HCT116 (cell line): ENCODE results near the gene WHAMM. TPM values are rescaled to one million over a fixed set of nuclear protein-coding genes. Genes with fewer than 3 reads are reported as not detected.

ENCODE experiments used
- ATAC-seq: fragments of 200-7000 bp; cut with Tn5 transposase; 2 replicates; pipeline ENCODE4 v1.9.1; 2020; ENCODE audit warnings: mild to moderate bottlenecking, moderate library complexity
- BruUV-seq: library from RNA; stranded (reverse); fragments of 400-500 nt; replicated peaks from 2 replicates; lab custom pipeline; 2021; lab: Mats Ljungman, UMichigan
- CTCF ChIA-PET: fragments of 300-600 bp; sonication (Branson Sonifier 250); formaldehyde crosslinking; loops from one replicate; lab custom pipeline; 2021; ENCODE audit warnings: antibody characterized with exemption; lab: Charles Lee
- POLR2A ChIA-PET: fragments of 300-600, 350-600 bp; sonication (Branson Sonifier 250); formaldehyde crosslinking; loops from one replicate; lab custom pipeline; 2021; ENCODE audit warnings: antibody characterized with exemption; lab: Charles Lee
- RAD21 ChIA-PET, 2 experiments: fragments of 300-600 bp; sonication (Branson Sonifier 250); formaldehyde crosslinking; loops; one replicate each; lab custom pipeline; 2023; ENCODE audit warnings: low total read pairs in 2 of 2; ENCODE audit not compliant: uncharacterized antibody in 2 of 2, unreplicated experiment in 2 of 2, low non-redundant PET in 1 of 2; lab: Charles Lee
- DNase-seq: peaks from one replicate; pipeline ENCODE4 v3.0.0-alpha.2; 2010; ENCODE audit warnings: low read depth, low spot score
- H2AFZ ChIP-seq: fragments of 200-600 bp; shearing (Covaris generic), sonication (generic); 2 replicates; pipeline ENCODE4 v1.6.1; 2017; ENCODE audit warnings: low read depth, mixed run types, mixed read lengths, antibody characterized with exemption, low read length; ENCODE audit not compliant: poor library complexity, severe bottlenecking
- H3K27ac ChIP-seq: 2 replicates; pipeline ENCODE4 v1.5.1; 2012; ENCODE audit warnings: low read depth, low read length
- H3K27me3 ChIP-seq: fragments of 200-600 bp; sonication (generic); 2 replicates; pipeline ENCODE4 v1.6.1; 2016; ENCODE audit warnings: mixed run types, low read length, mixed read lengths; ENCODE audit not compliant: insufficient read depth
- H3K36me3 ChIP-seq, 2 experiments: fragments of 200-500 bp in 1 of 2; fragments of 200-600 bp in 1 of 2; sonication (Bioruptor generic) in 1 of 2; sonication (generic) in 1 of 2; 2 replicates each; pipeline versions ENCODE4 v1.5.1 to v1.6.1; 2014 to 2016; ENCODE audit warnings: low read length in 2 of 2, inconsistent platforms in 1 of 2, mixed read lengths in 1 of 2, mixed run types in 1 of 2; ENCODE audit not compliant: insufficient read depth in 2 of 2, control insufficient read depth in 1 of 2
- H3K4me1 ChIP-seq, 2 experiments: fragments of 200-600 bp in 1 of 2; sonication (generic) in 1 of 2; 2 replicates each; pipeline versions ENCODE4 v1.5.1 to v1.6.1; 2012 to 2017; ENCODE audit warnings: low read length in 2 of 2, inconsistent platforms in 1 of 2, mild to moderate bottlenecking in 1 of 2, mixed read lengths in 1 of 2, mixed run types in 1 of 2, moderate library complexity in 1 of 2; ENCODE audit not compliant: insufficient read depth in 2 of 2, control insufficient read depth in 1 of 2
- H3K4me2 ChIP-seq: fragments of 200-600 bp; sonication (generic); 2 replicates; pipeline ENCODE4 v1.6.1; 2017; ENCODE audit warnings: mixed run types, low read length, mixed read lengths
- H3K4me3 ChIP-seq, 2 experiments: fragments of 200-600 bp in 1 of 2; sonication (generic) in 1 of 2; replicated peaks in 1 of 2; 2 replicates each; pipeline ENCODE4 v1.5.1; 2011 to 2016; ENCODE audit warnings: low read length in 2 of 2, control low read depth in 1 of 2, low read depth in 1 of 2, mild to moderate bottlenecking in 1 of 2, mixed read lengths in 1 of 2, mixed run types in 1 of 2
- H3K79me2 ChIP-seq: fragments of 200-600 bp; sonication (generic); 2 replicates; pipeline ENCODE4 v1.6.1; 2017; ENCODE audit warnings: mild to moderate bottlenecking, mixed run types, low read length, moderate library complexity, mixed read lengths; ENCODE audit not compliant: insufficient read depth
- H3K9ac ChIP-seq: fragments of 200-600 bp; sonication (generic); 2 replicates; pipeline ENCODE4 v1.6.1; 2016; ENCODE audit warnings: low read length, mixed read lengths
- H3K9me2 ChIP-seq: fragments of 200-600 bp; sonication (generic), shearing (Covaris generic); 2 replicates; pipeline ENCODE4 v1.6.1; 2017; ENCODE audit warnings: mixed run types, mild to moderate bottlenecking, moderate library complexity; ENCODE audit not compliant: insufficient read depth
- H3K9me3 ChIP-seq, 2 experiments: fragments of 200-500 bp in 1 of 2; fragments of 200-600 bp in 1 of 2; sonication (Bioruptor generic) in 1 of 2; sonication (generic) in 1 of 2; 2 replicates each; pipeline ENCODE4 v1.6.1; 2014 to 2017; ENCODE audit warnings: low read length in 2 of 2, mixed read lengths in 2 of 2, inconsistent platforms in 1 of 2, low read depth in 1 of 2, mild to moderate bottlenecking in 1 of 2, mixed run types in 1 of 2, moderate library complexity in 1 of 2; ENCODE audit not compliant: control insufficient read depth in 1 of 2, insufficient read depth in 1 of 2
- H4K20me1 ChIP-seq: fragments of 200-600 bp; sonication (generic), shearing (Covaris generic); 2 replicates; pipeline ENCODE4 v1.6.1; 2017; ENCODE audit warnings: mixed run types, mild to moderate bottlenecking, moderate library complexity; ENCODE audit not compliant: insufficient read depth
- EZH2phosphoT487 ChIP-seq: fragments of 200-600 bp; IDR thresholded peaks from 2 replicates; pipeline ENCODE4 v1.6.1; 2018; ENCODE audit warnings: antibody characterized with exemption, borderline replicate concordance
- SIN3A ChIP-seq: IDR thresholded peaks from 2 replicates; pipeline ENCODE4 v1.6.1; 2012; ENCODE audit warnings: low read depth
- ZNF274 ChIP-seq: fragments of 200-500 bp; sonication (Bioruptor generic); IDR thresholded peaks from 2 replicates; pipeline ENCODE4 v1.6.1; 2014; ENCODE audit warnings: mild to moderate bottlenecking, low read depth, low read length, inconsistent platforms
- intact Hi-C: fragments of 100-400 bp; cut with micrococcal nuclease; formaldehyde crosslinking; loops from 2 replicates; pipeline ENCODE4 v1.10.0; 2022
- total RNA-seq: library from RNA; stranded (reverse); gene quantifications from one replicate; pipeline ENCODE4 v1.2.1, GENCODE V29; 2021; ENCODE audit not compliant: unreplicated experiment
- TF ChIP-seq, protein P1 (sequence below): IDR thresholded peaks from 2 replicates; pipeline ENCODE4 v1.6.1; 2012; ENCODE audit warnings: low read depth
- TF ChIP-seq, protein P2 (sequence below): IDR thresholded peaks from 2 replicates; pipeline ENCODE4 v1.6.1; 2012

WHAMM gene
- total RNA-seq, 1 experiment from 2014 or later = 7.1 TPM

DNA sequence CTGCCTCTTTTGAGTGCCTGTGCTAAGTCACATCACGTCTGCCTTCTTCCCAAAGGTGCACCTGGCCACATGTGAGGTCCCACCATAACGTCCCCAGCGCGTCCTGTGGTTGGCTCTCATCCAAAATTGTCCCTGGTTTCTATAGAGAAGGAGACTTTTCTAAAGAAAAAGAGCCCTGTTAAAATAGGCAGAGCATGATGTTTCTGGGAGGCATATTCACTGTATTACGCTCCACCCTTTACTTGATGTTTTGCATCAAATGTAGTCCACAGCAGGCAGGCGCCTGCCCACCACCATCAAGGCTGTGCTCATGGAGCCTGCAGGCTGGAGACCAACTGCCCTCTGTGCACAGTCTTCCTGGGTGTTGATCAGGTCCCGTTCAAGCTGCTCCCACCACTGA lies 36.3 kb downstream of the WHAMM start:
- TF ChIP-seq SIN3A (no peak), EZH2phosphoT487 (no peak), ZNF274 (no peak)
- TF ChIP-seq, protein P1, sequence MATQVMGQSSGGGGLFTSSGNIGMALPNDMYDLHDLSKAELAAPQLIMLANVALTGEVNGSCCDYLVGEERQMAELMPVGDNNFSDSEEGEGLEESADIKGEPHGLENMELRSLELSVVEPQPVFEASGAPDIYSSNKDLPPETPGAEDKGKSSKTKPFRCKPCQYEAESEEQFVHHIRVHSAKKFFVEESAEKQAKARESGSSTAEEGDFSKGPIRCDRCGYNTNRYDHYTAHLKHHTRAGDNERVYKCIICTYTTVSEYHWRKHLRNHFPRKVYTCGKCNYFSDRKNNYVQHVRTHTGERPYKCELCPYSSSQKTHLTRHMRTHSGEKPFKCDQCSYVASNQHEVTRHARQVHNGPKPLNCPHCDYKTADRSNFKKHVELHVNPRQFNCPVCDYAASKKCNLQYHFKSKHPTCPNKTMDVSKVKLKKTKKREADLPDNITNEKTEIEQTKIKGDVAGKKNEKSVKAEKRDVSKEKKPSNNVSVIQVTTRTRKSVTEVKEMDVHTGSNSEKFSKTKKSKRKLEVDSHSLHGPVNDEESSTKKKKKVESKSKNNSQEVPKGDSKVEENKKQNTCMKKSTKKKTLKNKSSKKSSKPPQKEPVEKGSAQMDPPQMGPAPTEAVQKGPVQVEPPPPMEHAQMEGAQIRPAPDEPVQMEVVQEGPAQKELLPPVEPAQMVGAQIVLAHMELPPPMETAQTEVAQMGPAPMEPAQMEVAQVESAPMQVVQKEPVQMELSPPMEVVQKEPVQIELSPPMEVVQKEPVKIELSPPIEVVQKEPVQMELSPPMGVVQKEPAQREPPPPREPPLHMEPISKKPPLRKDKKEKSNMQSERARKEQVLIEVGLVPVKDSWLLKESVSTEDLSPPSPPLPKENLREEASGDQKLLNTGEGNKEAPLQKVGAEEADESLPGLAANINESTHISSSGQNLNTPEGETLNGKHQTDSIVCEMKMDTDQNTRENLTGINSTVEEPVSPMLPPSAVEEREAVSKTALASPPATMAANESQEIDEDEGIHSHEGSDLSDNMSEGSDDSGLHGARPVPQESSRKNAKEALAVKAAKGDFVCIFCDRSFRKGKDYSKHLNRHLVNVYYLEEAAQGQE = no peak
- TF ChIP-seq, protein P2, sequence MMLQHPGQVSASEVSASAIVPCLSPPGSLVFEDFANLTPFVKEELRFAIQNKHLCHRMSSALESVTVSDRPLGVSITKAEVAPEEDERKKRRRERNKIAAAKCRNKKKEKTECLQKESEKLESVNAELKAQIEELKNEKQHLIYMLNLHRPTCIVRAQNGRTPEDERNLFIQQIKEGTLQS = no peak
- H3K79me2 ChIP-seq = no peaks in the 10 kb centered on the region
- H3K4me2 ChIP-seq = no peak overlapping the region
- H3K36me3 ChIP-seq = no peaks in the 10 kb centered on the region
- H3K9ac ChIP-seq = no peak overlapping the region
- intact Hi-C loops = loop anchor here (5.0 kb wide), 1 partner anchor 142 kb away; the partner anchor contains the start of gene RAMAC
- H4K20me1 ChIP-seq = no peaks in the 10 kb centered on the region
- DNase-seq = no peak
- H2AFZ ChIP-seq = no peak overlapping the region
- H3K27ac ChIP-seq = no peak overlapping the region
- no peak for ATAC-seq
- CTCF ChIA-PET = no interaction called here
- H3K4me1 ChIP-seq = peaks cover 3 to 19% of the 10 kb centered on the region in 2 experiments; a peak in 3 of 4 replicates
- H3K9me2 ChIP-seq = no peaks in the 10 kb centered on the region
- BruUV-seq = no TSS peak
- no peak overlapping the region for H3K4me3 ChIP-seq
- no peaks in the 10 kb centered on the region for H3K27me3 ChIP-seq
- H3K9me3 ChIP-seq = no peaks in the 10 kb centered on the region
- POLR2A ChIA-PET = no interaction called here
- RAD21 ChIA-PET = no interaction called here
